IPS-20b (cell line): ENCODE measurements around the gene CHKB.

Experiments
- H3K27ac ChIP-seq: one replicate; pipeline ENCODE4 v1.5.1; 2013; ENCODE audit warnings: low read length
- H3K27me3 ChIP-seq: 2 replicates; pipeline ENCODE4 v1.6.1; 2013; ENCODE audit warnings: mild to moderate bottlenecking, low read length, inconsistent platforms; ENCODE audit not compliant: insufficient read depth
- H3K36me3 ChIP-seq: 2 replicates; pipeline ENCODE4 v1.6.1; 2013; ENCODE audit warnings: low read depth, mild to moderate bottlenecking, inconsistent platforms, low read length, moderate library complexity; ENCODE audit not compliant: insufficient read depth
- H3K4me1 ChIP-seq: 2 replicates; pipeline ENCODE4 v1.6.1; 2013; ENCODE audit warnings: mild to moderate bottlenecking, control low read depth, inconsistent platforms, low read length, moderate library complexity; ENCODE audit not compliant: insufficient read depth
- H3K4me3 ChIP-seq: 2 replicates; pipeline ENCODE4 v1.5.1; 2013; ENCODE audit warnings: mild to moderate bottlenecking, low read length, inconsistent platforms
- H3K9ac ChIP-seq: 2 replicates; pipeline ENCODE4 v1.6.1; 2013; ENCODE audit warnings: low read depth, mild to moderate bottlenecking, inconsistent platforms, low read length, moderate library complexity
- H3K9me3 ChIP-seq: 2 replicates; pipeline ENCODE4 v1.6.1; 2013; ENCODE audit warnings: mild to moderate bottlenecking, low read depth, low read length, inconsistent platforms; ENCODE audit not compliant: insufficient read depth

Gene CHKB

DNA sequence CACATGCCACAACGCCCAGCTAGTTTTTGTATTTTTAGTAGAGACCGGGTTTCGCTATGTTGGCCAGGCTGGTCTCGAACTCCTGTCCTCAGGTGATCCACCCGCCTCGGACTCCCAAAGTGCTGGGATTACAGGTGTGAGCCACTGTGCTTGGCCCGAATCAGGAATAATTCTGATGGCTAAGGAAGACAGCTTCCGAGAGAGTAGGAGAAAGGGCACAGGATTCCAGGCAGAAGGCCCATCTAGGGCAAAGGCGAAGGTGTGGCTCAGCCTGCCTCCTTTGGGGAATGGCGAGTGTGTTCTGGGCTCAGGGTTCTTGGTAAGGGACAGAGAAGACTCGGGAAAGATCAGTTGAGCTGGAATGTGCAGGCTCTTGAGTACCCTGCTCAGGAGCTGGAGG is 18.4 kb downstream of the CHKB start:
- H3K9ac ChIP-seq = no peak overlapping the region
- no peaks in the 10 kb centered on the region for H3K4me1 ChIP-seq
- H3K4me3 ChIP-seq = no peak overlapping the region

DNA sequence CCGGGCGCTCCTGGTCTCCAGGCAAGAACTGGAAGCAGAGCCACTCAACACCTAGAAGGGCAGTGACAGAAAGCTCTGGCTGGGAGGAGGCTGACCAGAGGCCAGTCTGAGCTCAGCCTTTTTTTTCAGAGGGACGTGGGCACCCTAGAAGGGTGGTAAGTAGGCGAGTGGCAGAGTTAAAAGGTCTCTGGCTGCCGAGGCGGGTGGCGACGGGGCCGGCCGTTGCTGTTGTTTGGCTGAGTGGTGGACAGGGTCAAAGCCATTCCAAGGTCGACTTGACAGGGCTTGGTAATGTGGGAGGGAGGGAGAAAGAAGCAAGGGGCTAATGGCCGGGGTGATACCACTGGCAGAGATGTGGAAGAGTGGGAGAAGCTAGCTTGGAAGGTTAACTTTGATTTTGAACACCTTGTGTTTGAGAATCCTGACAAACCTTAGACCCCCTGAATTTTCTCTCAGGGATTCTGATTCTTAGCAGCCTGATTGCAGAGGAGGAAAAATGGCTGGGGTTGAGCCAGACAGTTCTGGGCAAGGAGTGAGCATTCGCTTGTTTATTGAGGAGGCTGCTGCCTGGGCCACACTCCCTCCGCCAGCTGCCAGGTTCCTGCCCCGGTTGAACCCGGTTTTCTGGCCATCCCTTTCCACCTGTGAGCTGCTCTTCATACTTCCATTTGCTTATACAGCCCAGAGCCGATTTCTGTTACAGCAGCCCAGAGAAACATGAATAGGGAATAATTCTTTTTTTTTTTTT is 19.1 kb downstream of the CHKB start:
- Histone ChIP-seq H3K4me3 (peak overlapping the region; percentile 76), H3K27ac (no peak overlapping the region), H3K27me3 (peaks cover 34% of the 10 kb centered on the region), H3K36me3 (peaks cover 6% of the 10 kb centered on the region; the same call in 1 of the 2 replicates), H3K9ac (peak overlapping the region; percentile 37; the same call in 1 of the 2 replicates), H3K4me1 (no peaks in the 10 kb centered on the region), H3K9me3 (no peaks in the 10 kb centered on the region)

More for the DNA sequence above, 18.4 kb downstream of the CHKB start:
- no peaks in the 10 kb centered on the region for H3K9me3 ChIP-seq
- peaks cover 13% of the 10 kb centered on the region for H3K36me3 ChIP-seq
- no peak overlapping the region for H3K27ac ChIP-seq
- H3K27me3 ChIP-seq = peaks cover 31% of the 10 kb centered on the region

GRCh38 chr22:50562523-50563412 is 19.9 kb downstream of the CHKB start, which contains the start of gene SYCE3:
Gene SYCE3 (minus strand): TSS chr22:50562919. CDS start chr22:50556405, 6,514 bp downstream.
- H3K9me3 ChIP-seq = no peaks in the 10 kb centered on the region
- no peaks in the 10 kb centered on the region for H3K4me1 ChIP-seq
- peaks cover 3% of the 10 kb centered on the region; the same call in 1 of the 2 replicates for H3K36me3 ChIP-seq
- peaks cover 38% of the 10 kb centered on the region for H3K27me3 ChIP-seq
- H3K27ac ChIP-seq = no peak within 1 kb of the TSS
- peak within 1 kb of the TSS; percentile 37; the same call in 1 of the 2 replicates for H3K9ac ChIP-seq
- peak within 1 kb of the TSS; percentile 76 for H3K4me3 ChIP-seq

- no peaks in the 10 kb centered on the region for H3K4me1 ChIP-seq
- no peak overlapping the region for H3K27ac ChIP-seq
- peaks cover 38% of the 10 kb centered on the region for H3K27me3 ChIP-seq
- H3K9me3 ChIP-seq = no peaks in the 10 kb centered on the region
- H3K4me3 ChIP-seq = no peak overlapping the region
- no peak overlapping the region for H3K9ac ChIP-seq
- H3K36me3 ChIP-seq = no peaks in the 10 kb centered on the region
Observed at GRCh38 chr22:50561401-50562358, 21.0 kb downstream of the CHKB start.

DNA sequence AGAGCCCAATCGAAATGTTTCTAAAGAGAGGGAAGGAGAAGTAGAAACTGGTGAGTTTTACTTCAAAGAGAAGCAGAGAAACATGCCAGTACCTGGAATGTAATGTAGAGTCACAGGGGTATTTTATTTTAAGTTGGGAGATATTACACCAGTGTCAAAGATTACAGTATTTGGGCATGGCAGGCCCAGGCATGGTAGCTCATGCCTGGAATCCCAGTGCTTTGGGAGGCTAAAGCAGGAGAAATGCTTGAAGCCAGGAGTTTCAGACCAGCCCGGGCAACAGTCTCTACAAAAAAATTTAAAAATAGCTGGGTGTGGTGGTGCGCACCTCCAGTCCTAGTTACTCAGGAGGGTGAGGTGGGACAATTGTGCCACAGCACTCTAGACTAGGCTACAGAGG is 22.6 kb downstream of the CHKB start:
- no peak overlapping the region for H3K27ac ChIP-seq
- no peaks in the 10 kb centered on the region for H3K36me3 ChIP-seq
- no peak overlapping the region for H3K4me3 ChIP-seq
- H3K9me3 ChIP-seq = no peaks in the 10 kb centered on the region
- no peak overlapping the region for H3K9ac ChIP-seq
- H3K4me1 ChIP-seq = peaks cover 2% of the 10 kb centered on the region; the same call in 1 of the 2 replicates
- H3K27me3 ChIP-seq = peaks cover 34% of the 10 kb centered on the region

- Histone ChIP-seq H3K4me3 (no peak overlapping the region), H3K4me1 (peaks cover 2% of the 10 kb centered on the region; the same call in 1 of the 2 replicates), H3K9me3 (no peaks in the 10 kb centered on the region), H3K9ac (no peak overlapping the region), H3K27ac (no peak overlapping the region), H3K27me3 (peaks cover 15% of the 10 kb centered on the region), H3K36me3 (no peaks in the 10 kb centered on the region)
Observed at GRCh38 chr22:50556703-50557102, 25.9 kb downstream of the CHKB start.

DNA sequence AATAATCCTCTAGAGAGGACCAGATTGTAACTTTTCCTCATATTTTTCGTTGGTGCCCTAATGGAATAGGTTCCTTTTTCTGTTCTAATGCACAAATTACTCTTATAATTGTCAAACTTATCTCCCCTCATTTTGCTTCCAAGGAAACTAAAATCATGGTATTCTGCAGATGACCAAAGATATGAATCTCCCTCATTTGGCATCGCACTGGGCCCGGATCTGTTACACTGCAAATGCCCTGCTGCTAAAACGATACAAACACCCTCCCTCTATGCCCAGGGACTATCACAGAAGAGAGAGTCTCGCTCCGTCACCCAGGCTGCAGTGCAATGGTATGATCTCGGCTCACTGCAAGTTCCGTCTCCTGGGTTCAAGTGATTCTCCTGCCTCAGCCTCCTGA is 29.3 kb downstream of the CHKB start:
- Histone ChIP-seq H3K27ac (no peak overlapping the region), H3K9me3 (no peaks in the 10 kb centered on the region), H3K4me1 (peaks cover 2% of the 10 kb centered on the region; the same call in 1 of the 2 replicates), H3K4me3 (no peak overlapping the region), H3K36me3 (no peaks in the 10 kb centered on the region), H3K9ac (no peak overlapping the region), H3K27me3 (0 out of 2 replicates have a peak, but pooled peaks cover under 1% of the 10 kb centered on the region)

DNA sequence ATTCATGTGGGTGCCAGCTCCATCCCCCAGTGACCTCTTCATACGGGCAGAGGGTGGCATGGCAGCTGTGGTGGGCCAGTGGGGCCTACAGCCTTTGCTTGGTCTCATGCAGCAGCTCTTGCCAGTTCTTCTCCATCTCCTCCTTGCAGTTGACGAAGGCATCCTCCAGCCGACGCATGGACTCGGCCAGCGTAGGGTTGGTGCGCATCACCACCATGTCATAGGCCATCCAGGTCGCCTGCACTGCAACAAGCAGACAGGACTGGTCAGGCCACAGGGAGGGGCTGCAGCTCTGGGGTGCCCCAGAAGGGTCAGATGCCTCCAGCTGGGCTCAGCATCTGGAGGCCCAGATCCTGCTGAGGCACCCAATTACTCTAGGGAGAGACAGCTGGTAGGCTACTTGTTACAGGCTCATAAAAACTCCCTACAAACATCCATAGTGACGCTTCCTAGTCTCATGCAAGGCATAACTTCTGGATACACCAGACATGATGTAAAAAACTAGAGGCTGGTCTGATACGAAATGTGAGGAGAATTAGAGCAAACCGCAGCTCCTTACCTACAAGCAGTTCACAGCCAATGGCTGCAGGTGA is 31.4 kb downstream of the CHKB start:
- no peak overlapping the region for H3K9ac ChIP-seq
- H3K4me3 ChIP-seq = no peak overlapping the region

GRCh38 chr22:50550395-50550794 is 32.3 kb downstream of the CHKB start:
- Histone ChIP-seq H3K4me1 (peaks cover 2% of the 10 kb centered on the region; the same call in 1 of the 2 replicates), H3K27ac (no peak overlapping the region), H3K36me3 (no peaks in the 10 kb centered on the region), H3K9me3 (no peaks in the 10 kb centered on the region), H3K4me3 (no peak overlapping the region), H3K27me3 (peaks cover 6% of the 10 kb centered on the region; the same call in 1 of the 2 replicates), H3K9ac (no peak overlapping the region)

More for the DNA sequence above, 31.4 kb downstream of the CHKB start:
- Histone ChIP-seq H3K4me1 (peaks cover 2% of the 10 kb centered on the region; the same call in 1 of the 2 replicates), H3K9me3 (no peaks in the 10 kb centered on the region), H3K27ac (no peak overlapping the region), H3K36me3 (no peaks in the 10 kb centered on the region), H3K27me3 (no peaks in the 10 kb centered on the region)

GRCh38 chr22:50548921-50549790 is 33.5 kb downstream of the CHKB start:
- Histone ChIP-seq H3K4me3 (no peak overlapping the region), H3K27me3 (peaks cover 18% of the 10 kb centered on the region), H3K4me1 (no peaks in the 10 kb centered on the region; the same call in 1 of the 2 replicates), H3K9me3 (no peaks in the 10 kb centered on the region), H3K36me3 (no peaks in the 10 kb centered on the region), H3K9ac (no peak overlapping the region), H3K27ac (no peak overlapping the region)
